ENCODE results near the gene ROCK1.

DNA sequence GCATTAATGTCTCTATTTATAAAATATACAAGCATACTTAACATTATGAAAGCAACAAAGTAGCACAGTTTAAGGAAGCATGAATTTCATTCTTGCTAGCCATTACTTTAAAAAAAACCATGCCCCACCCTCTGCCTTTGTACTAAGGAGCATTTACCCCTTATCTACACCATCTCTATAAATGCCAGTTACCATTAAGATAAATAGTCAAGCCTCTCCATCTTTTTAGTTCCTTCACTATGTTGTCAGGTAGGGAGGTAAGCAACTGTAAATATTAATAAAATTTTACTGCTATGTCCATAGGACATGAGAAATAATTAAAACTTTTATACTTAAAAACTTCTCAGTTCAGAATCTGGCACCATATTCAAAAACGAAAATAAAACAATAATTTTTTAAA lies 42.1 kb downstream of the ROCK1 start:
- no peak for TF ChIP-seq RXRA (IDR thresholded peaks at IDR 0.05; ENCODE audit: insufficient read depth, low read depth, low read length)
- TF ChIP-seq NRF1 (IDR thresholded peaks at IDR 0.05; ENCODE audit: low read depth, low read length), result no peak
- TF ChIP-seq, protein P1, sequence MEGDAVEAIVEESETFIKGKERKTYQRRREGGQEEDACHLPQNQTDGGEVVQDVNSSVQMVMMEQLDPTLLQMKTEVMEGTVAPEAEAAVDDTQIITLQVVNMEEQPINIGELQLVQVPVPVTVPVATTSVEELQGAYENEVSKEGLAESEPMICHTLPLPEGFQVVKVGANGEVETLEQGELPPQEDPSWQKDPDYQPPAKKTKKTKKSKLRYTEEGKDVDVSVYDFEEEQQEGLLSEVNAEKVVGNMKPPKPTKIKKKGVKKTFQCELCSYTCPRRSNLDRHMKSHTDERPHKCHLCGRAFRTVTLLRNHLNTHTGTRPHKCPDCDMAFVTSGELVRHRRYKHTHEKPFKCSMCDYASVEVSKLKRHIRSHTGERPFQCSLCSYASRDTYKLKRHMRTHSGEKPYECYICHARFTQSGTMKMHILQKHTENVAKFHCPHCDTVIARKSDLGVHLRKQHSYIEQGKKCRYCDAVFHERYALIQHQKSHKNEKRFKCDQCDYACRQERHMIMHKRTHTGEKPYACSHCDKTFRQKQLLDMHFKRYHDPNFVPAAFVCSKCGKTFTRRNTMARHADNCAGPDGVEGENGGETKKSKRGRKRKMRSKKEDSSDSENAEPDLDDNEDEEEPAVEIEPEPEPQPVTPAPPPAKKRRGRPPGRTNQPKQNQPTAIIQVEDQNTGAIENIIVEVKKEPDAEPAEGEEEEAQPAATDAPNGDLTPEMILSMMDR (IDR thresholded peaks at IDR 0.05; ENCODE audit: control extremely low read depth in 1 of 3, insufficient read depth in 1 of 3, low read depth in 1 of 3, low read length in 3 of 3), result no peak
- TF ChIP-seq RAD21 (IDR thresholded peaks at IDR 0.05 in 1 of 2, conservative IDR thresholded peaks at IDR 0.05 in 1 of 2; ENCODE audit: low read depth in 2 of 2, low read length in 2 of 2), result no peak
- TF ChIP-seq HDAC6 (IDR thresholded peaks at IDR 0.05; ENCODE audit: low read depth, low read length), result no peak
- no peak for TF ChIP-seq CREB1 (IDR thresholded peaks at IDR 0.05)
- no peak for TF ChIP-seq TCF12 (IDR thresholded peaks at IDR 0.05; ENCODE audit: low read depth, low read length)
- no peak for TF ChIP-seq POLR2A (IDR thresholded peaks at IDR 0.05; ENCODE audit: control extremely low read depth in 1 of 2, low read depth in 2 of 2, low read length in 2 of 2)

Data from H1 (cell line).